LNCaP clone FGC (cell line): ENCODE results near the gene RBM33.

Experiments
- DNase-seq: peaks from one replicate; pipeline ENCODE4 v3.0.0-alpha.2; 2011; ENCODE audit warnings: low read depth
- H3K4me3 ChIP-seq: 2 replicates; pipeline ENCODE4 v1.5.1; 2011; ENCODE audit warnings: mild to moderate bottlenecking, low read depth, low read length, control low read depth
- CTCF ChIP-seq: IDR thresholded peaks from 2 replicates; pipeline ENCODE4 v1.5.1; 2012; ENCODE audit warnings: mild to moderate bottlenecking; ENCODE audit not compliant: control insufficient read depth, insufficient read depth; ENCODE audit errors: extremely low read depth

The RBM33 gene

GRCh38 chr7:155763691-155764437, 119.4 kb downstream of the RBM33 start:
- TF ChIP-seq CTCF = no peak
- no peak for DNase-seq
- no peak overlapping the region for H3K4me3 ChIP-seq

GRCh38 chr7:155764438-155764793, 120.0 kb downstream of the RBM33 start:
- no peak for TF ChIP-seq CTCF
- no peak overlapping the region for H3K4me3 ChIP-seq
- no peak for DNase-seq

- no peak for TF ChIP-seq CTCF
- DNase-seq = no peak
- H3K4me3 ChIP-seq = no peak overlapping the region
These were observed 121.0 kb downstream of the RBM33 start for GRCh38 chr7:155765458-155765857.

GRCh38 chr7:155766386-155766785, 121.9 kb downstream of the RBM33 start:
- TF ChIP-seq CTCF = no peak
- no peak for DNase-seq

GRCh38 chr7:155766966-155767916, 122.8 kb downstream of the RBM33 start:
- no peak for DNase-seq
- no peak overlapping the region for H3K4me3 ChIP-seq
- TF ChIP-seq CTCF = 0 out of 2 replicates have a peak, but pooled peaks have one; percentile 13

More at GRCh38 chr7:155766386-155766785, 121.9 kb downstream of the RBM33 start:
- no peak overlapping the region for H3K4me3 ChIP-seq

GRCh38 chr7:155769701-155770100, 125.2 kb downstream of the RBM33 start:
- TF ChIP-seq CTCF = no peak
- DNase-seq = no peak
- no peak overlapping the region for H3K4me3 ChIP-seq

GRCh38 chr7:155770241-155770640, 125.8 kb downstream of the RBM33 start:
- no peak for TF ChIP-seq CTCF
- no peak overlapping the region for H3K4me3 ChIP-seq
- no peak for DNase-seq
